GM12878 (cell line): ENCODE data around the gene IRAK2. TPM values are rescaled to one million over a fixed set of nuclear protein-coding genes. Genes with fewer than 3 reads are reported as not detected.
"Not testable (repeated sequence)": the region's sequence is repeated elsewhere in the genome, so short reads cannot be mapped to it uniquely, and the experiment has no call there.

Experiments
- ATAC-seq: fragments of 200-7000 bp; cut with Tn5 transposase; 3 replicates; pipeline ENCODE4 v1.9.1; 2020; ENCODE audit warnings: mild to moderate bottlenecking, moderate library complexity
- BruUV-seq: library from RNA; stranded (reverse); fragments of 400-500 nt; replicated peaks from 2 replicates; lab custom pipeline; 2021; lab: Mats Ljungman, UMichigan
- CTCF ChIA-PET: fragments of 300-600 bp; sonication (Branson Sonifier 250); formaldehyde crosslinking; extraction: SDS; loops from one replicate; lab custom pipeline; 2021; ENCODE audit warnings: inconsistent platforms; lab: Yijun Ruan, JAX
- POLR2A ChIA-PET: fragments of 350-600 bp; formaldehyde crosslinking; extraction: SDS; loops from one replicate; lab custom pipeline; 2021; ENCODE audit warnings: inconsistent platforms; lab: Charles Lee
- RAD21 ChIA-PET: fragments of 300-600 bp; sonication (Branson Sonifier 250); formaldehyde crosslinking; loops from one replicate; lab custom pipeline; 2023; ENCODE audit warnings: antibody characterized with exemption; ENCODE audit not compliant: unreplicated experiment; lab: Charles Lee
- SMC1A ChIA-PET: fragments of 300-600 bp; sonication (Branson Sonifier 250); formaldehyde crosslinking; loops from one replicate; lab custom pipeline; 2023; ENCODE audit not compliant: unreplicated experiment, uncharacterized antibody; lab: Charles Lee
- DNase-seq: peaks from one replicate; pipeline ENCODE4 v3.0.0-alpha.2; 2011; ENCODE audit warnings: low read depth, low spot score
- FAIRE-seq: peaks from 3 replicates; lab custom pipeline; 2011; peaks lifted over from hg19 to GRCh38; lab: Jason Lieb, UNC
- H2AFZ ChIP-seq: 2 replicates; pipeline ENCODE4 v1.6.0; 2011; ENCODE audit warnings: low read depth, low read length, control low read depth; ENCODE audit not compliant: control insufficient read depth
- H3K27ac ChIP-seq: 2 replicates; pipeline ENCODE4 v1.5.1; 2011; ENCODE audit warnings: control low read depth; ENCODE audit not compliant: control insufficient read depth, insufficient read depth
- H3K27me3 ChIP-seq, 2 experiments: replicated peaks in 1 of 2; 2 replicates each; pipeline versions ENCODE4 v1.6.0 to v1.6.1; 2011; ENCODE audit warnings: low read length in 1 of 2; ENCODE audit not compliant: control insufficient read depth in 2 of 2, insufficient read depth in 2 of 2
- H3K36me3 ChIP-seq, 2 experiments: 2 replicates each; pipeline ENCODE4 v1.5.1; 2011; ENCODE audit warnings: low read length in 1 of 2; ENCODE audit not compliant: control insufficient read depth in 2 of 2, insufficient read depth in 2 of 2
- H3K4me1 ChIP-seq: 2 replicates; pipeline ENCODE4 v1.6.1; 2011; ENCODE audit warnings: mild to moderate bottlenecking, low read length, moderate library complexity, mixed read lengths; ENCODE audit not compliant: control insufficient read depth, insufficient read depth
- H3K4me2 ChIP-seq: 2 replicates; pipeline ENCODE4 v1.6.0; 2011; ENCODE audit warnings: control low read depth; ENCODE audit not compliant: control insufficient read depth, insufficient read depth
- H3K4me3 ChIP-seq: fragments of 200-600 bp; sonication (generic); 2 replicates; pipeline ENCODE4 v1.5.1; 2016
- H3K79me2 ChIP-seq: 2 replicates; pipeline ENCODE4 v1.6.0; 2011; ENCODE audit warnings: low read length; ENCODE audit not compliant: control insufficient read depth, insufficient read depth
- H3K9ac ChIP-seq: 2 replicates; pipeline ENCODE4 v1.8.0; 2011; ENCODE audit warnings: low read length, control low read depth, mixed read lengths; ENCODE audit not compliant: control insufficient read depth, insufficient read depth
- H3K9me3 ChIP-seq: replicated peaks from 3 replicates; pipeline ENCODE4 v1.5.1; 2011; ENCODE audit warnings: mild to moderate bottlenecking, low read length; ENCODE audit not compliant: control insufficient read depth, insufficient read depth
- H4K20me1 ChIP-seq: 2 replicates; pipeline ENCODE4 v1.6.0; 2011; ENCODE audit not compliant: control insufficient read depth, insufficient read depth
- EP300 ChIP-seq, 2 experiments: fragments of 150-350 bp in 1 of 2; IDR thresholded peaks; 2 replicates each; pipeline ENCODE4 v1.6.1; 2011 to 2012; ENCODE audit warnings: low read depth in 2 of 2, low read length in 2 of 2, borderline replicate concordance in 1 of 2, improper control_type of control experiment in 1 of 2, inconsistent platforms in 1 of 2; ENCODE audit not compliant: control insufficient read depth in 1 of 2
- JUND ChIP-seq: IDR thresholded peaks from 2 replicates; pipeline ENCODE4 v1.6.1; 2012; ENCODE audit warnings: low read depth, mild to moderate bottlenecking, low read length, improper control_type of control experiment, moderate library complexity
- LARP7 ChIP-seq: fragments of 450-650 bp; IDR thresholded peaks from 2 replicates; pipeline ENCODE4 v1.6.1; 2017; ENCODE audit warnings: mild to moderate bottlenecking
- MTA3 ChIP-seq: IDR thresholded peaks from 2 replicates; pipeline ENCODE4 v1.6.1; 2012; ENCODE audit warnings: low read length, inconsistent platforms, borderline replicate concordance
- SIN3A ChIP-seq: IDR thresholded peaks from 2 replicates; pipeline ENCODE4 v1.6.1; 2012; ENCODE audit warnings: low read depth, low read length, improper control_type of control experiment
- STAT3 ChIP-seq: IDR thresholded peaks from 2 replicates; pipeline ENCODE4 v1.6.1; 2011; ENCODE audit warnings: low read depth, low read length, improper control_type of control experiment
- WGBS: methylation state at CpG from one replicate; pipeline ENCODE4 v1.1.6; 2016; ENCODE audit warnings: low lambda C conversion rate; ENCODE audit not compliant: insufficient replicate concordance, insufficient coverage; ENCODE audit errors: missing lambda C conversion rate; 5-methylcytosine and 5-hydroxymethylcytosine counted together
- in situ Hi-C: fragments of 300-500 bp; cut with MboI; formaldehyde crosslinking; loops from 9 replicates; pipeline ENCODE4 v1.14.3; 2018; ENCODE audit warnings: mixed read lengths
- intact Hi-C: fragments of 100-400 bp; cut with micrococcal nuclease; formaldehyde crosslinking; loops from one replicate; pipeline ENCODE4 v1.14.2; 2022; ENCODE audit not compliant: unreplicated experiment
- polyA plus RNA-seq, 11 experiments: library from polyadenylated mRNA; depleted of rRNA in 4 of 11; unstranded in 6 of 11; stranded (reverse) in 5 of 11; fragments of >200 nt; fragmentation: Nextera tagmentation in 4 of 11; fragmentation: Illumina TruSeq in 1 of 11; extraction: Ambion mirVana in 4 of 11; extraction: Trizol in 1 of 11; gene quantifications; 1 replicate in 1 of 11; 2 replicates in 10 of 11; pipeline versions ENCODE4 v1.2.1 to v1.2.3, GENCODE V29; 2011 to 2016; ENCODE audit warnings: inconsistent platforms in 2 of 11, missing spikeins in 2 of 11, low read depth in 1 of 11
- total RNA-seq, 4 experiments: library from RNA; depleted of rRNA in 3 of 4; stranded (reverse); fragments of >200 nt in 3 of 4; fragmentation: Illumina TruSeq in 1 of 4; extraction: Trizol in 1 of 4; gene quantifications; 2 replicates each; pipeline versions ENCODE4 v1.2.1 to v1.2.3, GENCODE V29; 2013 to 2021
- TF ChIP-seq, protein P1 (sequence below): IDR thresholded peaks from 2 replicates; pipeline ENCODE4 v1.6.1; 2012; ENCODE audit warnings: low read depth, low read length, improper control_type of control experiment
- TF ChIP-seq, protein P2 (sequence below): fragments of 450-650 bp; IDR thresholded peaks from 2 replicates; pipeline ENCODE4 v1.6.1; 2016; ENCODE audit warnings: mild to moderate bottlenecking

Gene IRAK2
- total and polyA plus RNA-seq, 10 of the 15 experiments (the other 5 are each of a cell fraction or from before 2014, with no cell fraction given): 0.48 to 5.7 (median 4.5) TPM

DNA sequence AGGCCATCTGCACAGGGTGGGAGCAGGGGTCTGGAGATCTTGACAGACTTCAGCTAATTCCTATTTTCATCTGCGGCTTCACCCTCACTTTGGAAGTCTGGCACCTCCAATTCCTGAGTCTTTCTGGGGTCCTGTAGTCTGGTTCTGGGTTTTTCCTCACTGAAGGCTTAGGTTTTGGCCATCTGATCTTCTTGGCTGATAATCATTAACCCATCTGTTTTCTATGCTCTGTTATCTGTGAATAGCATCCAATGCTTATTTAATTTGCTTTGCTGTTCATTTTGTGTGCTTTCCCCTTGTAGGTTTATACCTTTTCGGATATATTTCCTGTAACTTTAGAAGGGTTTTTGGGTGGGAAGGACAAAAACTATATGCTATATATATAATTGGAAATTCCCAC lies 101.1 kb downstream of the IRAK2 start:
- H3K4me1 ChIP-seq: no peaks in the 10 kb centered on the region
- ChIA-PET RAD21 (no interaction called here), SMC1A (interaction anchor here (1.1 kb wide), 1 partner anchor 28 kb away, joined by 3 read pairs; no protein-coding TSS in a partner anchor), POLR2A (interaction anchor here (0.6 to 1.1 kb wide), 5 partner anchors 19 to 456 kb away, joined by 3 to 6 read pairs (median 3); no protein-coding TSS in a partner anchor), CTCF (no interaction called here)
- no peak for FAIRE-seq
- no peaks in the 10 kb centered on the region for H3K9me3 ChIP-seq
- TF ChIP-seq, protein P1, sequence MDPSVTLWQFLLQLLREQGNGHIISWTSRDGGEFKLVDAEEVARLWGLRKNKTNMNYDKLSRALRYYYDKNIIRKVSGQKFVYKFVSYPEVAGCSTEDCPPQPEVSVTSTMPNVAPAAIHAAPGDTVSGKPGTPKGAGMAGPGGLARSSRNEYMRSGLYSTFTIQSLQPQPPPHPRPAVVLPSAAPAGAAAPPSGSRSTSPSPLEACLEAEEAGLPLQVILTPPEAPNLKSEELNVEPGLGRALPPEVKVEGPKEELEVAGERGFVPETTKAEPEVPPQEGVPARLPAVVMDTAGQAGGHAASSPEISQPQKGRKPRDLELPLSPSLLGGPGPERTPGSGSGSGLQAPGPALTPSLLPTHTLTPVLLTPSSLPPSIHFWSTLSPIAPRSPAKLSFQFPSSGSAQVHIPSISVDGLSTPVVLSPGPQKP: no peak
- TF ChIP-seq, protein P2, sequence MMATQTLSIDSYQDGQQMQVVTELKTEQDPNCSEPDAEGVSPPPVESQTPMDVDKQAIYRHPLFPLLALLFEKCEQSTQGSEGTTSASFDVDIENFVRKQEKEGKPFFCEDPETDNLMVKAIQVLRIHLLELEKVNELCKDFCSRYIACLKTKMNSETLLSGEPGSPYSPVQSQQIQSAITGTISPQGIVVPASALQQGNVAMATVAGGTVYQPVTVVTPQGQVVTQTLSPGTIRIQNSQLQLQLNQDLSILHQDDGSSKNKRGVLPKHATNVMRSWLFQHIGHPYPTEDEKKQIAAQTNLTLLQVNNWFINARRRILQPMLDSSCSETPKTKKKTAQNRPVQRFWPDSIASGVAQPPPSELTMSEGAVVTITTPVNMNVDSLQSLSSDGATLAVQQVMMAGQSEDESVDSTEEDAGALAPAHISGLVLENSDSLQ: no peak
- TF ChIP-seq LARP7: no peak
- no peak for TF ChIP-seq SIN3A
- TF ChIP-seq STAT3: no peak
- no peak for TF ChIP-seq JUND
- no peak for TF ChIP-seq MTA3
- TF ChIP-seq EP300 (IDR thresholded peaks at IDR 0.05; ENCODE audit: borderline replicate concordance in 1 of 2, control insufficient read depth in 1 of 2, low read depth in 2 of 2, low read length in 2 of 2): no peak
- no peak for ATAC-seq
- H3K4me2 ChIP-seq: no peak overlapping the region
- in situ Hi-C loops (no loop called here), intact Hi-C loops (no loop called here)
- peaks cover 58% of the 10 kb centered on the region for H3K79me2 ChIP-seq
- H2AFZ ChIP-seq: no peak overlapping the region
- DNase-seq: no peak
- H3K27ac ChIP-seq: no peak overlapping the region
- no peaks in the 10 kb centered on the region for H4K20me1 ChIP-seq
- 98% methylated on average over 2 of the region's 2 CpGs for WGBS
- H3K27me3 ChIP-seq: no peaks in the 10 kb centered on the region
- H3K4me3 ChIP-seq: no peak overlapping the region
- peaks cover 20 to 33% of the 10 kb centered on the region in 2 experiments; a peak in 3 of 4 replicates for H3K36me3 ChIP-seq
- H3K9ac ChIP-seq: no peak overlapping the region
- no TSS peak for BruUV-seq

DNA sequence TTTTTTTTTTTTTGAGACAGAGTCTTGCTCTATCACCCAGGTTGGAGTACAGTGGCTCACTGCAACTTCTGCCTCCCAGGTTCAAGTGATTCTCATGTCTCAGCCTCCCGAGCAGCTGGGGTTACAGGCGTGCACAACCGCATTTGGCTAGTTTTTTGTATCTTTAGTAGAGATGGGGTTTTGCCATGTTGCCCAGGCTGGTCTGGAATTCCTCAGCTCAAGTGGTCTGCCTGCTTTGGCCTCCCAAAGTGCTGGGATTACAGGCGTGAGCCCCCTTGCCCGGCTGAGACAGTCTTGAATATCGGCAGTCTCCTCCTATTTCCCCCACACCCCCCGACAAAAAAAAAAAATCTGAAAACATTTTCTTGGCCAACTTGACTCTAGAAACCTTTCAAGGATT lies 102.2 kb downstream of the IRAK2 start:
- BruUV-seq, FAIRE-seq, H3K4me1 ChIP-seq, H2AFZ ChIP-seq, in situ Hi-C loops, H3K4me2 ChIP-seq, ATAC-seq, POLR2A ChIA-PET, H3K9me3 ChIP-seq, H3K9ac ChIP-seq, H4K20me1 ChIP-seq, DNase-seq, H3K4me3 ChIP-seq, SMC1A ChIA-PET, H3K27me3 ChIP-seq, intact Hi-C loops, H3K27ac ChIP-seq, CTCF ChIA-PET, RAD21 ChIA-PET: not testable (repeated sequence)
- 97% methylated on average over 7 of the region's 7 CpGs for WGBS
- Histone ChIP-seq H3K36me3 (peaks cover 22 to 30% of the 10 kb centered on the region in 2 experiments; a peak in 3 of 4 replicates), H3K79me2 (peaks cover 57% of the 10 kb centered on the region)
